ENCODE data around the gene CEP68. TPM values are rescaled to one million over a fixed set of nuclear protein-coding genes. Genes with fewer than 3 reads are reported as not detected.
"Not testable (repeated sequence)": the region's sequence is repeated elsewhere in the genome, so short reads cannot be mapped to it uniquely, and the experiment has no call there.

Gene CEP68, protein sequence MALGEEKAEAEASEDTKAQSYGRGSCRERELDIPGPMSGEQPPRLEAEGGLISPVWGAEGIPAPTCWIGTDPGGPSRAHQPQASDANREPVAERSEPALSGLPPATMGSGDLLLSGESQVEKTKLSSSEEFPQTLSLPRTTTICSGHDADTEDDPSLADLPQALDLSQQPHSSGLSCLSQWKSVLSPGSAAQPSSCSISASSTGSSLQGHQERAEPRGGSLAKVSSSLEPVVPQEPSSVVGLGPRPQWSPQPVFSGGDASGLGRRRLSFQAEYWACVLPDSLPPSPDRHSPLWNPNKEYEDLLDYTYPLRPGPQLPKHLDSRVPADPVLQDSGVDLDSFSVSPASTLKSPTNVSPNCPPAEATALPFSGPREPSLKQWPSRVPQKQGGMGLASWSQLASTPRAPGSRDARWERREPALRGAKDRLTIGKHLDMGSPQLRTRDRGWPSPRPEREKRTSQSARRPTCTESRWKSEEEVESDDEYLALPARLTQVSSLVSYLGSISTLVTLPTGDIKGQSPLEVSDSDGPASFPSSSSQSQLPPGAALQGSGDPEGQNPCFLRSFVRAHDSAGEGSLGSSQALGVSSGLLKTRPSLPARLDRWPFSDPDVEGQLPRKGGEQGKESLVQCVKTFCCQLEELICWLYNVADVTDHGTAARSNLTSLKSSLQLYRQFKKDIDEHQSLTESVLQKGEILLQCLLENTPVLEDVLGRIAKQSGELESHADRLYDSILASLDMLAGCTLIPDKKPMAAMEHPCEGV
- 1 to 10 TPM; 5.8 to 8.6 (median 7.9) TPM for polyA plus RNA-seq

DNA sequence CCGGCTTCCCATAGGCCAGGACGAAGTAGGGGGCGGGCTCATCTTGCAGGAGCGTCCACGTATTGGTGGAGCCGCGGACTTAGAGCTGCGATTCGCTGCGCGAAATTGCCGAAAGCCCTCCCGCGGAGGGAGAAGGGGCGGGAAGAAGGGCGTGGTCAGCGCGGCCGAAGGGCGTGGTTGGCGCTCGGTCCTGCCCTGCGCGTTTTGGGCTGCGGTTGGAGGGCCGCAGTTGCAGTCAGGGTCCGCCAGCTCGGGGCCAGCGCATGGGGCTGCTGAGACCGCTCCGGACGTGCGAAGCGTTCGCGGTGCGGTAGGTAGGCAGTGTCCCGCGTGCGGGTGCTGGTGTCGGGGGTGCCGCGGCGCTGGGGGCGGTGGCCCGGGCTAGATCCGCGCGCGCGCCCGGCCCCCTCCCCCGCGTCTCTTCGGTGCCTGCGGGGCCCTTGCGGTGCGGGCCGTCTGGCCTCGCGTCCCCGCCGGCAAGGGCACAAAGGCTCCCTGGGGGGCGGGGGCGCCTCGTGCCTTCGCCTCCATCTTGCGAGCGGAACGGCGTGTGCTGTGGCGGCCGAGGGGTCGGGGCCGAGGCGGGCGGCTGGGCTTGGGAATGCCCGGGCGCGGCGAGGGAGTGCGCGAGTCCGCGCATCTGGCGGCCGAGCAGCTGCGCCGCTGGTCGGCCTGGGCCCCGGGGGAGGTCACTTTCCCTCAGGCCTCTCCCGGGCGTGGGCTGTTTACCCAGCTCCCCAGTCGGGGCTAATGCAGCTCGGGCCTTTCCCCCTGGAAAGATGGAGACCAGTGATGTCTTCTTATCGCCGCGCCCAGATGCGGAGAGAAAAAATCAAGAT is at the start of gene CEP68:
Gene CEP68, plus strand, starts transcription at position 202 of the 839 bp plus-strand sequence. CDS start 13,029 bp downstream, outside the sequence.
- H3K27ac Mint-ChIP-seq = peak within 1 kb of the TSS; percentile 89 to 94 (median 92)

DNA sequence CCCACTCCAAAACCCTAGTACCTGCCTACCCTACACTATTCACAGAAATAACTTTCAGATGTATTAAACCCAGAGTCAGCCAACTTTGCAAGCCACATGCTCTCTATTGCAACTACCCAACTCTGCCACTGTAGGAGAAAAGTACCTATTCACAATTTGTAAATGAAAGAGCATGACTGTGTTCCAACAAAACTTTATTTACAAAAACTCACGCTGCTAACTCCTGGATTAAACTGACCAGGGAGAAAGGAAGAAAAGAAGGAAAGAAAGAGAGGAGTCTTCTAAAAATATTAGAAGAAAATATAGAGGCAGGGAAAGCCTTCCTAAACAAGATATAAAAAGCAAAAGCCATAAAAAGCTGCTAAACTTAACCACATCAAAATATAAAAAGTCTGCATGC is 42.4 kb upstream of the CEP68 start:
- no peaks in the 10 kb centered on the region for H3K9me3 Mint-ChIP-seq
- H3K27ac Mint-ChIP-seq = no peak overlapping the region
- peaks cover 4 to 49% (median 27%) of the 10 kb centered on the region in 3 donors for H3K36me3 Mint-ChIP-seq
- no peaks in the 10 kb centered on the region for H3K27me3 Mint-ChIP-seq (ENCODE audit: low read depth in 3 of 3)
- DNase-seq = no peak
- H3K4me1 Mint-ChIP-seq = peaks cover 14 to 19% of the 10 kb centered on the region in 2 donors
- no peak overlapping the region for H3K4me3 Mint-ChIP-seq

More for the DNA sequence above, at the start of gene CEP68:
- DNase-seq = peak; percentile 94 to 95 (median 95)
- peak within 1 kb of the TSS; percentile 94 to 99 (median 97) for H3K4me3 Mint-ChIP-seq
- no peaks in the 10 kb centered on the region for H3K36me3 Mint-ChIP-seq
- peaks cover 7 to 13% (median 10%) of the 10 kb centered on the region in 3 donors for H3K27me3 Mint-ChIP-seq (ENCODE audit: low read depth in 3 of 3)
- H3K4me1 Mint-ChIP-seq = peaks cover 33 to 43% of the 10 kb centered on the region in 2 donors
- no peaks in the 10 kb centered on the region for H3K9me3 Mint-ChIP-seq

DNA sequence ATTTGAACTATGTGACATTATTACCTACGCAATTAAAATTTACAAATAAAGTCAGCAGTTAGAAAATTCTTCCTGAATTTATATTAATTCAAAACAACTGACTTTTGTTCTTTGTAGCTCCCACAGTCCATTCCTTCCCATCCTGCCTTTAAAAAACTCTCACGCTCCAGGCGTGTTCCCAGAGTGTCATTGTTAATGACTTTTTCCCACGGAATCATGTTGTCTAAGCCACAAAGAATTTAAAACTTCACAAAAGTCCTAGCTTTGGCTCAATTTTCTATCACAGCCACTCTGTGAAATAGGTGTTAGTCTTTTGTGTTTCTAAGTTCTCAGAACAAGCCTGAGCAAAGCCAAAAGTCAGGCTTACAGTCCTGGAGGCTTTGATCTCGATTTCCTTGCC is 40.5 kb upstream of the CEP68 start:
- H3K4me1 Mint-ChIP-seq = peaks cover 17 to 26% of the 10 kb centered on the region in 2 donors
- DNase-seq = no peak
- H3K36me3 Mint-ChIP-seq = peaks cover 8 to 52% (median 29%) of the 10 kb centered on the region in 3 donors

DNA sequence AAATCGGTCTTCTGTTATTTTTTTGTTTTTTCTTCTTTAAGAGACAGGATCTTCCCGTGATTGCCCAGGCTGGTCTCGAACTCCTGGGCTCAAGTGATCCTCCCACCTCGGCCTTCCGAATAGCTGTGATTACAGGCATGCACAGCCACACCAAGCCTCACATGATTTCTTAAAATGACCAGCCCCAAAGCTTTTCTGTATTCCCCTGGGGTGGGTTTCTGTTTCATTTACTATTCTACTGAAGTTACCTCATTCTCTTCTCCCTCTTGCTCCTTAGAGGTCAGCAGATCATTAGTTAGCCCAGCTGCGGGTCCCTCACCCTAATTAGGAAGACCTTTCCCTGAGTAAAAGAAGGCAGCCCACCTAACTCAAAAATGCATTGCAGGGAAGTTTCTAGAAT is 39.4 kb upstream of the CEP68 start:
- H3K27me3 Mint-ChIP-seq (ENCODE audit: low read depth in 3 of 3) = no peaks in the 10 kb centered on the region
- DNase-seq = no peak
- peak overlapping the region in 2 of 6 donors; percentile 24 to 58 for H3K27ac Mint-ChIP-seq
- H3K4me3 Mint-ChIP-seq = no peak overlapping the region
- H3K4me1 Mint-ChIP-seq = peaks cover 17 to 26% of the 10 kb centered on the region in 2 donors
- no peaks in the 10 kb centered on the region for H3K9me3 Mint-ChIP-seq
- peaks cover 8 to 49% (median 29%) of the 10 kb centered on the region in 3 donors for H3K36me3 Mint-ChIP-seq

More for the DNA sequence above, 40.5 kb upstream of the CEP68 start:
- Mint-ChIP-seq H3K9me3 (no peaks in the 10 kb centered on the region), H3K4me3 (no peak overlapping the region), H3K27me3 (ENCODE audit: low read depth in 3 of 3) (no peaks in the 10 kb centered on the region), H3K27ac (no peak overlapping the region)

DNA sequence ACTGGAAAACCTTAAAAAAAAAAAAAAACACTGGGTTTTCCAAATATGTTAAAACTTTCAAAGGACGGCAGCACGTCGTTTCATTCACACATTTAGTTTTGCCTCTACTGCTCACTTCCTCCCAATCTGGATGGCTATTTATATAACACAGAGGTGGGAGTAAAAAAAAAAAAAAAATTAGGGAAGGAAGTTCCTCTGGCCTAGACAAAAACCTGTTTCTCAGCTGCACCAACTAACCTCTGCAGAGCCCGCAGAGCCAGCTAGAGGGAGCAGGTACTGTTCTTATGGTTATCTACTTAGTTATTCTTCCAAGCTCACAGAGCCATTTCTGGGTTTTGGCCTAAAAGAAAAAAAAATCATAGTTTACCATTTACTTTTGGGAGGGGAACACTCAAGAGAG is 38.9 kb upstream of the CEP68 start:
- Mint-ChIP-seq H3K9me3 (no peaks in the 10 kb centered on the region), H3K4me1 (peaks cover 17 to 26% of the 10 kb centered on the region in 2 donors), H3K27me3 (ENCODE audit: low read depth in 3 of 3) (no peaks in the 10 kb centered on the region), H3K4me3 (peak overlapping the region in 3 of 5 donors; percentile 15 to 49 (median 35)), H3K36me3 (peaks cover 8 to 53% (median 29%) of the 10 kb centered on the region in 3 donors), H3K27ac (peak overlapping the region in 4 of 6 donors; percentile 13 to 73 (median 66))
- no peak for DNase-seq

DNA sequence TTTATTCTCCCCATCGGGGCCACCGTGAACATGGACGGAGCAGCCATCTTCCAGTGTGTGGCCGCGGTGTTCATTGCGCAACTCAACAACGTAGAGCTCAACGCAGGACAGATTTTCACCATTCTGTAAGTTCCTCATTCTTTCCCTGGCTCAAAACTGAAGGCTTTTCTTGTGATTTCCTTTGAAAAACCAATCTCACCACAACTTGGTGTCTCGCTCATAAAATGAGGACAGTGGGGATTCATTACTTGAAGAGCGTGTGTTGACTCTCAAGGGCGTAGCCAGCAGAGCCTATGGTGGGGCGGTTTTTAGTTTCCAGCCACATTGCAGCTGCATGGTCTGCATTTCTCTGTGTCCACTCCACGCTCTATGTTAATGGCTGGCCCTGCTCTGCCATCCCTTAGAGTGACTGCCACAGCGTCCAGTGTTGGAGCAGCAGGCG is 38.1 kb upstream of the CEP68 start:
- H3K9me3 Mint-ChIP-seq = no peaks in the 10 kb centered on the region
- peaks cover 8 to 53% (median 31%) of the 10 kb centered on the region in 3 donors for H3K36me3 Mint-ChIP-seq
- DNase-seq = no peak
- no peaks in the 10 kb centered on the region for H3K27me3 Mint-ChIP-seq (ENCODE audit: low read depth in 3 of 3)
- H3K4me1 Mint-ChIP-seq = peaks cover 17 to 26% of the 10 kb centered on the region in 2 donors
- peak overlapping the region; percentile 13 to 73 (median 48) for H3K27ac Mint-ChIP-seq
- peak overlapping the region; percentile 48 to 68 (median 62) for H3K4me3 Mint-ChIP-seq

DNA sequence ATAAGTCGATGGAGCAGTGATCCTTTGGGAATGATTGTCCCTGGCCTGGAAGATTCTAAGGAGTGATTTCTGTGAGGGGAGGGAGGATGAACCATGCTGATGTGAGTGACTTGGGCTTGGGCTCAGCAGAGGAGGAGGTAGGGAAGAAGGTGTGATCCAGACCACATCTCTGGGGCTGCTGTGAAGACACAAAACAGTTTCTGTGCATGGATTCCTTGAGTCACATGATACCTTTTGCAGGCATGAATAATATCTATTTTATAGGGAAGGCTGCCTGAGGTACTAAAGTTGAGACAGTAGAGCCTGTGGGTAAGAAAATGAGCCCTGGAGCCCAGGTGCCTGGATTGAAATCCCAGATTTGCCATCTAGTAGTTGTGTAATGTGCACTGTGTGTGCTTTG is 37.2 kb upstream of the CEP68 start:
- no peaks in the 10 kb centered on the region for H3K27me3 Mint-ChIP-seq (ENCODE audit: low read depth in 3 of 3)
- H3K27ac Mint-ChIP-seq = peak overlapping the region in 1 of 6 donors; percentile 67
- DNase-seq = no peak
- H3K4me3 Mint-ChIP-seq = peak overlapping the region in 1 of 5 donors; percentile 20
- H3K4me1 Mint-ChIP-seq = peaks cover 17 to 26% of the 10 kb centered on the region in 2 donors
- H3K9me3 Mint-ChIP-seq = no peaks in the 10 kb centered on the region
- H3K36me3 Mint-ChIP-seq = peaks cover 4 to 53% (median 27%) of the 10 kb centered on the region in 3 donors

DNA sequence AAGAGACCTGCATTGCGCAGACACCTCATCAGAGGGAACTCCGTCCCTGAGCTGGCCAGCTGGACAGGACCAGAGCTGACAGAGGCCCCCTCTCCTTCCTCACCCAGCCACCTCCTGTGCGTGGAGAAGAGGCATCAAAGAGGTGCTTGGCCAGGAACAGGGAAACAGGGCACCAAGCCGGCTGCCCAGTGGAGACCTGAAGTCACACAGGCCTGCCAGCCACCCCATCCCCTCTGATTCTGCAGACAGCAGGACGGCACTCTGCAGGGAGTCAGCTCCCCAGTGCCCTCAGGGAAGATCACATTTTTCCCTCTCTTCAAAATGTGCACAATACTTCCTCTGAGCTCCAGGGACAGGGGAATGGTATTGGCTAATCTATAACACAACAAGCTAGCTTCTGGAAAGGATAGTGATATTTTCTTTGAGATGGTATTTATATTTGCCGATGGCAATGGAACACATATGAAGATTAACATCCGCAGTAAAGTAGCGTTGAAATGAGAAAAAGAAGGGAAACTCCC is 36.5 kb upstream of the CEP68 start:
- Mint-ChIP-seq H3K36me3 (peaks cover 4 to 53% (median 27%) of the 10 kb centered on the region in 3 donors), H3K4me3 (no peak overlapping the region), H3K27ac (no peak overlapping the region), H3K9me3 (no peaks in the 10 kb centered on the region), H3K27me3 (ENCODE audit: low read depth in 3 of 3) (no peaks in the 10 kb centered on the region), H3K4me1 (peaks cover 17 to 26% of the 10 kb centered on the region in 2 donors)
- DNase-seq = no peak

DNA sequence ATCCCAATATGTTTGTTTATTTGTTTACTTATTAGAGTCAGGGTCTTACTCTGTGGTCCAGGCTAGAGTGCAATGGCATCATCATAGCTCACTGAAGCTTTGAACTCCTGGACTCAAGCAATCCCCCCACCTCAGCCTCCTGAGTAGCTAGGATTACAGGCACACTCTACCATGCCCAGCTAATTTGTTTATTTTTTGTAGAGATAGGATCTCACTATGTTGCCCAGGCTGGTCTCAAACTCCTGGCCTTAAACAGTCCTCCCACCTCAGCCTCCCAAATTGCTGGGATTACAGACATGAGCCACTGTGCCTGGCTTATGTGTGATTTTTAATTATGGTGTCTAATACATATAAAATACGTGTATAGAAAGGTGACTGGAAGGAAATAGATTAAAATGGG is 36.0 kb upstream of the CEP68 start:
- H3K27ac Mint-ChIP-seq; DNase-seq; H3K4me3 Mint-ChIP-seq; H3K9me3 Mint-ChIP-seq; H3K27me3 Mint-ChIP-seq (ENCODE audit: low read depth in 3 of 3): not testable (repeated sequence)
- Mint-ChIP-seq H3K36me3 (peaks cover 4 to 48% (median 27%) of the 10 kb centered on the region in 3 donors), H3K4me1 (peaks cover 17 to 26% of the 10 kb centered on the region in 2 donors)

DNA sequence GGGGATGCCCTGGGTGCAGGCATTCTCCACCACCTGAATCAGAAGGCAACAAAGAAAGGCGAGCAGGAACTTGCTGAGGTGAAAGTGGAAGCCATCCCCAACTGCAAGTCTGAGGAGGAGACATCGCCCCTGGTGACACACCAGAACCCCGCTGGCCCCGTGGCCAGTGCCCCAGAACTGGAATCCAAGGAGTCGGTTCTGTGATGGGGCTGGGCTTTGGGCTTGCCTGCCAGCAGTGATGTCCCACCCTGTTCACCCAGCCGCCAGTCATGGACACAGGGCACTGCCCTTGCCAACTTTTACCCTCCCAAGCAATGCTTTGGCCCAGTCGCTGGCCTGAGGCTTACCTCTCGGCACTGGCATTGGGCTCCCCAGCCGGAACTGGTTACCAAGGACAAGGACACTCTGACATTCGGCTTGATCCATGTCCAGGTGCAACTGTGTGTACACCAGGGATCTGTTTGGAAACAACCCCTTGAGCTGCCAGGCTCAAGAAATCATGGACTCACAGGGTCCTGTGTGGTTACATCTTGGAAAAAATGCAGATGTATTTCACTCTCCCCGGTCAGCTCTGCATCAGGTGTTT is 35.2 kb upstream of the CEP68 start:
- H3K27ac Mint-ChIP-seq = no peak overlapping the region
- H3K9me3 Mint-ChIP-seq = no peaks in the 10 kb centered on the region
- peaks cover 17 to 30% of the 10 kb centered on the region in 2 donors for H3K4me1 Mint-ChIP-seq
- peaks cover 4 to 42% (median 27%) of the 10 kb centered on the region in 3 donors for H3K36me3 Mint-ChIP-seq
- no peak overlapping the region for H3K4me3 Mint-ChIP-seq
- no peaks in the 10 kb centered on the region for H3K27me3 Mint-ChIP-seq (ENCODE audit: low read depth in 3 of 3)
- DNase-seq = no peak

DNA sequence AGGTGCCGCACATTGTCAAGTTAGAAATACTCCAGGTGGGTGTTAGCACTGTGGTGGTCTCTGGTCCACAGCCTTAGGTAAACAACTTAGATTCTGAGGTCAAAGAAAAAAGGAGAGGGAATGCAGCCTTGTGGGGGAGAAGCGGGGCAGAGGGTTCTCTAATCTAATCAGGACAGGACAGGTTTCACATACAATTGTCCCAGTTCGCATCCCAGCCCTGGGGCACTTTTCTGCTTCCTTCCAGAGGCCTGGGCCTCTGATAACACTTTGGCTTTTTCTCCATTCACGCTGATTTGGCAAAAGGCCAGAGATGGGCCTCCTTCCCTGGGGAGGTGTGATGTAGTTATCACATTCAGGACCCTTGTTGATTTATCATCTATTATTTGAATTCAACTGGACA is 34.5 kb upstream of the CEP68 start:
- peaks cover 4 to 36% (median 22%) of the 10 kb centered on the region in 3 donors for H3K36me3 Mint-ChIP-seq
- no peaks in the 10 kb centered on the region for H3K27me3 Mint-ChIP-seq (ENCODE audit: low read depth in 3 of 3)
- no peak for DNase-seq
- H3K4me3 Mint-ChIP-seq = no peak overlapping the region
- no peak overlapping the region for H3K27ac Mint-ChIP-seq
- H3K4me1 Mint-ChIP-seq = peaks cover 17 to 33% of the 10 kb centered on the region in 2 donors
- H3K9me3 Mint-ChIP-seq = no peaks in the 10 kb centered on the region

DNA sequence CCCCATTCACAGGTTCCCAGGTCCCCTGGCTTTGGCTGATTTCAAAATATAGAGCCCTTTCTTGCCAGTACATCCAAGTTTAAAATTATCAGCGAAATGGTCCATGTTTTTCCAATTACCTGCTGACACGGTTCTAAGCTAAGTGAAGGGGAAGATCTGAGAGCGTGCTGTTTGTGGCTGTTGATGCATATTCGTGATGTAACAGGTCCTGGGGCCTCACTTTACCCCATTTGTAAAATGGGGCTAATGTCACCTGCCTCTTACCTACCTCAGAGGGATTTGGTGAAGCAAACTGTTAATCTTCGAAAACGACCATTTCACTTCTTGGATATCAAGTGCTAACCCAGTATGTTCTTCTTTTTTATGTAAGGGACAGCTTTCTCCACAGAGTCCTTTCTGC is 34.0 kb upstream of the CEP68 start:
- H3K27ac Mint-ChIP-seq = peak overlapping the region in 1 of 6 donors; percentile 31
- peaks cover 17 to 29% of the 10 kb centered on the region in 2 donors for H3K4me1 Mint-ChIP-seq

More for the DNA sequence above, 34.0 kb upstream of the CEP68 start:
- Mint-ChIP-seq H3K4me3 (no peak overlapping the region), H3K9me3 (no peaks in the 10 kb centered on the region), H3K27me3 (ENCODE audit: low read depth in 3 of 3) (no peaks in the 10 kb centered on the region), H3K36me3 (peaks cover 4 to 32% (median 18%) of the 10 kb centered on the region in 3 donors)
- no peak for DNase-seq

Measured in immature natural killer cell (primary cell).